Uterus (tissue), 4 donors: Measurements from ENCODE around the gene STAP2. TPM values are rescaled to one million over a fixed set of nuclear protein-coding genes. Genes with fewer than 3 reads are reported as not detected.
A peak's percentile ranks its signal among the peaks of the same experiment; 100 is the strongest.

Experiments
- DNase-seq, 2 donors: peaks; one replicate each; pipeline ENCODE4 v3.0.0-alpha.2; 2019 to 2020
- H3K27ac ChIP-seq, 2 donors: fragments of 200-600 bp; sonication (generic); 1 replicate in 1 of 2; 2 replicates in 1 of 2; pipeline ENCODE4 v1.5.1; 2016 to 2018
- H3K27me3 ChIP-seq, 2 donors: fragments of 200-600 bp; sonication (generic); one replicate each; pipeline ENCODE4 v1.5.1; 2018 to 2019; ENCODE audit warnings: control low read depth in 1 of 2
- H3K36me3 ChIP-seq, 2 donors: fragments of 200-600 bp; sonication (generic); one replicate each; pipeline ENCODE4 v1.5.1; 2019; ENCODE audit warnings: control low read depth in 1 of 2
- H3K4me1 ChIP-seq, 2 donors: fragments of 200-600 bp; sonication (generic); one replicate each; pipeline ENCODE4 v1.5.1; 2018 to 2019; ENCODE audit warnings: control low read depth in 1 of 2
- H3K4me3 ChIP-seq, 2 donors: fragments of 200-600 bp; sonication (generic); 1 replicate in 1 of 2; 2 replicates in 1 of 2; pipeline ENCODE4 v1.5.1; 2018 to 2019; ENCODE audit warnings: mild to moderate bottlenecking in 1 of 2
- H3K9me3 ChIP-seq, 2 donors: fragments of 200-600 bp; sonication (generic); one replicate each; pipeline ENCODE4 v1.5.1; 2019; ENCODE audit warnings: control low read depth in 1 of 2
- CTCF ChIP-seq, 4 experiments: fragments of 200-600 bp in 2 of 4; fragments of 450-650 bp in 2 of 4; sonication (generic) in 2 of 4; IDR thresholded peaks; one replicate each; pipeline ENCODE4 v1.5.1; 2016 to 2019; ENCODE audit warnings: antibody characterized with exemption in 4 of 4, mild to moderate bottlenecking in 2 of 4, moderate library complexity in 1 of 4
- POLR2A ChIP-seq, 2 donors: fragments of 450-650 bp; IDR thresholded peaks; one replicate each; pipeline ENCODE4 v1.6.1; 2016; ENCODE audit warnings: antibody characterized with exemption in 2 of 2, mild to moderate bottlenecking in 1 of 2, moderate library complexity in 1 of 2
- intact Hi-C: fragments of 100-400 bp; cut with DNase I; formaldehyde crosslinking; loops from one replicate; pipeline ENCODE4 v1.15.1; 2023; ENCODE audit warnings: low total_unique reads
- total RNA-seq, 4 donors: library from RNA; depleted of rRNA in 3 of 4; stranded (reverse); fragments of >200 nt in 3 of 4; gene quantifications; one replicate each; pipeline versions ENCODE4 v1.1.0 to v1.2.4, GENCODE V29; 2014 to 2023
- donor health status: DM: yes; HTN: yes; CAD: no.

STAP2 gene
- total RNA-seq, 4 donors from 2014 or later, result 0.29 to 9.4 (median 6.2) TPM

GRCh38 chr19:4372165-4373012, 33.8 kb upstream of the STAP2 start:
- TF ChIP-seq CTCF (IDR thresholded peaks at IDR 0.05), result no peak
- TF ChIP-seq POLR2A (IDR thresholded peaks at IDR 0.05), result no peak
- Histone ChIP-seq H3K27ac (peak overlapping the region in 1 of 2 donors; percentile 84), H3K4me3 (no peak overlapping the region), H3K27me3 (no peaks in the 10 kb centered on the region), H3K36me3 (no peaks in the 10 kb centered on the region), H3K4me1 (peaks cover 22 to 52% of the 10 kb centered on the region in 2 donors), H3K9me3 (no peaks in the 10 kb centered on the region)
- DNase-seq, result no peak
- intact Hi-C loops, result no loop called here

DNA sequence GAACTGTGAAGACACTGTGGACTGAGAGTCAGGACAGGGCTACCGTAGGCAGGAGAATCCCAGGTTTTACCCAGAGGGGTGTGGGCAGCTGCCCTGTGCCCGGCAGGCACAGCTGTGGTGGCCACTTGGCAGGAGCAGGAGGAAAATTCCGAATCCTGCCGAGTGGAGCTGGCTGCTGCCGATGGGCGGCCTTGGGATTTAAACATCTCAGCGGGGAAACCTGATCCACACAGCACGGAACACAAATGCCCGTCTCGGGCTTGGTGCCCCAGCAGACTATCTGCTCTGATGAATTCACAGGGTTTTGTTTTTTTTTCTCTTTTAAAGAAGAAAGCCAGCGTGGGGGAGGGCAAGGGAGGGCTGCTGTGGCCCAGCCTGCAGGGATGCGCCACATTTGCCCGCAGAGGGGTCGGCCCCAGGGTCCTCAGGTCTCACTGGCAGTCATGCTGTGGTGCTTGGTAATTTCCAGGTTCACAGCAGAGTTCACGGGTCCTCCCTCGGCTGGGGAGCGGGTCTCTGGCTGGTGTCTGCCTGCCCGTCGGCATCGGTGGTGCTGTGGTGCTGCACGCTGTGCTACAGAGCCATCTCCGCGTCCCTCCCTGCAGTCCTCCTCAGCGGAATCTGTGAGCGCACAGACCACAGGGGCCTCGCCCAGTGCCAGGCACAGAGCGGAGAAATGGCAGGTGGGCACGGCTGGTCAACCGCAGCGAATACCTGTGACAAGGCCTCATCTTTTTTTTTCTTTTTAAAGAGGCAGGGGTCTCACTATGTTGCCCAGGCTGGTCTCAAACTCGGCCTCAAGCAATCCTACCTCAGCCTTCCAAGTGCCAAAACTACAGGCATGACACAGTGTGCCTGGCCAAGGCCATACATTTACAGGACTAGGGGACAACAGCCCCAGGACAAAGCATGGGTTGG, 32.9 kb upstream of the STAP2 start:
- no peak overlapping the region for H3K27ac ChIP-seq
- peaks cover 22 to 50% of the 10 kb centered on the region in 2 donors for H3K4me1 ChIP-seq
- no peak overlapping the region for H3K4me3 ChIP-seq
- H3K36me3 ChIP-seq, result no peaks in the 10 kb centered on the region
- intact Hi-C loops, result no loop called here
- H3K27me3 ChIP-seq, result no peaks in the 10 kb centered on the region
- no peaks in the 10 kb centered on the region for H3K9me3 ChIP-seq
- no peak for TF ChIP-seq POLR2A (IDR thresholded peaks at IDR 0.05)
- no peak for TF ChIP-seq CTCF (IDR thresholded peaks at IDR 0.05)
- DNase-seq, result no peak

- no peak for TF ChIP-seq CTCF (IDR thresholded peaks at IDR 0.05)
- intact Hi-C loops, result no loop called here
- H3K4me3 ChIP-seq, result no peak overlapping the region
- H3K27me3 ChIP-seq, result no peaks in the 10 kb centered on the region
- no peaks in the 10 kb centered on the region for H3K36me3 ChIP-seq
- H3K27ac ChIP-seq, result peak overlapping the region; percentile 63 to 68
- no peak for DNase-seq
- peaks cover 16 to 43% of the 10 kb centered on the region in 2 donors for H3K4me1 ChIP-seq
- no peaks in the 10 kb centered on the region for H3K9me3 ChIP-seq
Measured at GRCh38 chr19:4370418-4371041, 31.9 kb upstream of the STAP2 start.

DNA sequence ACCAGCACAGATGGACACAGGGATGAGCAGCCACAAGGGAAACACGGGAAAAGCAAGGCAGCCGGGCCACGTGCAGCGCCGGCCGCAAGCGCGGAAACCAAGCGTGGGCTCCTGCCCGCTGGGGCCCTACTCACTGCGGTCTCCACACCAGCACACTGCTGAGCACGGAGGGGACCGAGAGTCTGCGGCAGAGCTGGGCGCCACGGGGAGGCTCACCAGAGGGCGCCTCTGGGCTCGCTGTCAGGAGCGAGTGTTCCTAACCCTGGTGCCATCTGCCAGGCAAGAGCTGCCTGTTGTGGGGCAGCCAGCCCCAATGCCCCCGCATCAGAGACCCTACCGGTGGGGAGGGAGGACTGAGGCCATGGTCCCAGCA, 31.2 kb upstream of the STAP2 start:
- intact Hi-C loops, result no loop called here
- H3K4me3 ChIP-seq, result no peak overlapping the region
- no peak for DNase-seq
- peak overlapping the region; percentile 63 to 68 for H3K27ac ChIP-seq
- H3K27me3 ChIP-seq, result no peaks in the 10 kb centered on the region
- H3K36me3 ChIP-seq, result no peaks in the 10 kb centered on the region
- peak in 3 of 4 experiments; percentile 26 to 56 (median 37) for TF ChIP-seq CTCF (IDR thresholded peaks at IDR 0.05)
- no peak for TF ChIP-seq POLR2A (IDR thresholded peaks at IDR 0.05)
- H3K9me3 ChIP-seq, result no peaks in the 10 kb centered on the region
- peaks cover 11 to 37% of the 10 kb centered on the region in 2 donors for H3K4me1 ChIP-seq
